Transverse colon (tissue), 4 donors: ENCODE measurements around the gene CENPM. TPM values are rescaled to one million over a fixed set of nuclear protein-coding genes. Genes with fewer than 3 reads are reported as not detected.

ENCODE experiments used
- DNase-seq: peaks from one replicate; pipeline ENCODE4 v3.0.0-alpha.2; 2019
- H3K27ac ChIP-seq, 4 donors: fragments of 200-600 bp; sonication (generic); 2 replicates each; pipeline ENCODE4 v1.5.1; 2016 to 2018; ENCODE audit warnings: inconsistent platforms in 4 of 4
- H3K27me3 ChIP-seq: fragments of 200-600 bp; sonication (generic); 2 replicates; pipeline ENCODE4 v1.5.1; 2017; ENCODE audit warnings: inconsistent platforms
- H3K36me3 ChIP-seq, 4 donors: fragments of 200-600 bp; sonication (generic); 2 replicates each; pipeline ENCODE4 v1.5.1; 2017 to 2019; ENCODE audit warnings: inconsistent platforms in 4 of 4
- H3K4me1 ChIP-seq, 4 donors: fragments of 200-600 bp; sonication (generic); 2 replicates each; pipeline ENCODE4 v1.5.1; 2017 to 2020; ENCODE audit warnings: inconsistent platforms in 4 of 4
- H3K4me3 ChIP-seq, 4 donors: fragments of 200-600 bp; sonication (generic); 1 replicate in 1 of 4; 2 replicates in 3 of 4; pipeline versions ENCODE4 v1.5.1 to v1.6.1; 2017 to 2019; ENCODE audit warnings: inconsistent platforms in 4 of 4
- H3K9me3 ChIP-seq, 2 donors: fragments of 200-600 bp; sonication (generic); 2 replicates each; pipeline ENCODE4 v1.5.1; 2017 to 2019; ENCODE audit warnings: inconsistent platforms in 2 of 2
- EP300 ChIP-seq: sonication (generic); formaldehyde crosslinking; IDR thresholded peaks from one replicate; pipeline ENCODE4 v1.6.1; 2017; ENCODE audit warnings: antibody characterized with exemption, low read depth
- POLR2A ChIP-seq: fragments of 450-650 bp; IDR thresholded peaks from one replicate; pipeline ENCODE4 v1.6.1; 2016; ENCODE audit warnings: antibody characterized with exemption, mild to moderate bottlenecking, moderate library complexity
- POLR2AphosphoS5 ChIP-seq, 3 donors: sonication (generic); formaldehyde crosslinking; IDR thresholded peaks; one replicate each; pipeline ENCODE4 v1.6.1; 2016; ENCODE audit warnings: antibody characterized with exemption in 3 of 3
- WGBS, 2 donors: methylation state at CpG; one replicate each; pipeline ENCODE4 v1.1.5; 2018; ENCODE audit warnings: low coverage in 1 of 2; 5-methylcytosine and 5-hydroxymethylcytosine counted together
- in situ Hi-C, 4 donors: fragments of 200-750 bp; cut with MboI; loops; one replicate each; pipeline versions ENCODE4 v1.15.0 to v1.15.1; 2017; ENCODE audit warnings: low sequenced_read_pairs in 3 of 4, low pct_ligation_motif_present in 1 of 4, low pct_unique_long_range_greater_than_20kb in 1 of 4
- intact Hi-C: fragments of 100-400 bp; cut with DNase I; formaldehyde crosslinking; loops from one replicate; pipeline ENCODE4 v1.15.1; 2023; ENCODE audit warnings: low total_unique reads
- total RNA-seq, 4 donors: library from RNA; depleted of rRNA; stranded (reverse); fragments of >200 nt; gene quantifications; one replicate each; pipeline ENCODE4 v1.1.0, GENCODE V29; 2016
- TF ChIP-seq, protein P1 (sequence below), 5 experiments: fragments of 200-600 bp in 3 of 5; fragments of 450-650 bp in 2 of 5; sonication (generic) in 3 of 5; IDR thresholded peaks; 1 replicate in 2 of 5; 2 replicates in 3 of 5; pipeline ENCODE4 v1.5.1; 2016 to 2017; ENCODE audit warnings: antibody characterized with exemption in 5 of 5, inconsistent platforms in 3 of 5, mild to moderate bottlenecking in 2 of 5, moderate library complexity in 1 of 5

Gene CENPM
- total RNA-seq, 4 donors from 2014 or later: 6.0 to 22.9 (median 11.0) TPM; not detected in 1

GRCh38 chr22:41970601-41971000 lies 23.6 kb upstream of the CENPM start:
- intact Hi-C loops (no loop called here), in situ Hi-C loops (loop anchor here (25.0 kb wide), 1 partner anchor 467 kb away; the partner anchor contains the start of gene NFAM1 (in 4 of the 4))
- no peak for TF ChIP-seq POLR2AphosphoS5 (IDR thresholded peaks at IDR 0.05)
- Histone ChIP-seq H3K4me1 (no peaks in the 10 kb centered on the region), H3K4me3 (no peak overlapping the region), H3K9me3 (no peaks in the 10 kb centered on the region), H3K27ac (no peak overlapping the region), H3K36me3 (no peaks in the 10 kb centered on the region), H3K27me3 (peaks cover 44% of the 10 kb centered on the region)
- WGBS, 2 donors: 84% methylated on average over 2 of the region's 2 CpGs; no CpG with 5 or more reads in 1 of the 2 donors
- no peak for DNase-seq

DNA sequence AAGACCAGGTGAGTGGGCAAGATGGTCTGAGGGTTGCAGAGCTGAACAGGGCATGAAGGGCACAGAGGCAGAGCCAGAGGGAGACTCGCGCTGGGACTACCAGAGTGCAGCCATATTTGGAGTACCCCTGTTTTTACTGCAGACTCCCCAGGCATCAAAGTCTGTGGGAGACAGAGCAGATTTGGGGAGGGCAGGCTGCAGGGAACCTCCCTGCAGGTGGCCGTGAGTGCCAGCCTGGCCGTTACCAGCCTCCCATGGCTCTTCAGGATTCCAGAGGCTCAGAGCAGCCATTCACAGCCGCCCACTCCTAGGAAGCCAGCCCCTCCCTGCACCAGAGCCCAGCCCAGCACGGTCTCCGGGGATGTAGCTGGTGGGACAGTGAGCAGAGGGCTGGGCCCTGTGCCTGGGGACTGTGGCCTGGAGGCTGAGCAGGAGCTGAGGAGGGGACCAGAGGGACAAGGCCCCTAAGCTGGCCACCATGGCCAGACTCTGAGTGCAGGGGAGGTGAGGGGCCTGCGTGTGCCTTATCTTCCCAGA lies 22.2 kb upstream of the CENPM start, which contains the start of gene SEPTIN3:
SEPTIN3 (plus strand) TSS at position 334 of the 537 bp plus-strand sequence. CDS start 2,050 bp downstream, outside the sequence.
- Histone ChIP-seq H3K27ac (no peak within 1 kb of the TSS), H3K9me3 (no peaks in the 10 kb centered on the region), H3K4me1 (no peaks in the 10 kb centered on the region), H3K27me3 (peaks cover 30% of the 10 kb centered on the region), H3K4me3 (no peak within 1 kb of the TSS), H3K36me3 (no peaks in the 10 kb centered on the region)
- WGBS, 2 donors: 76 to 86% methylated on average over 2 to 8 of the region's 8 CpGs
- in situ Hi-C loops: loop anchor here (25.0 kb wide), 1 partner anchor 468 kb away; the partner anchor contains the start of gene NFAM1 (in 4 of the 4)
- intact Hi-C loops: no loop called here
- TF ChIP-seq, protein P1, sequence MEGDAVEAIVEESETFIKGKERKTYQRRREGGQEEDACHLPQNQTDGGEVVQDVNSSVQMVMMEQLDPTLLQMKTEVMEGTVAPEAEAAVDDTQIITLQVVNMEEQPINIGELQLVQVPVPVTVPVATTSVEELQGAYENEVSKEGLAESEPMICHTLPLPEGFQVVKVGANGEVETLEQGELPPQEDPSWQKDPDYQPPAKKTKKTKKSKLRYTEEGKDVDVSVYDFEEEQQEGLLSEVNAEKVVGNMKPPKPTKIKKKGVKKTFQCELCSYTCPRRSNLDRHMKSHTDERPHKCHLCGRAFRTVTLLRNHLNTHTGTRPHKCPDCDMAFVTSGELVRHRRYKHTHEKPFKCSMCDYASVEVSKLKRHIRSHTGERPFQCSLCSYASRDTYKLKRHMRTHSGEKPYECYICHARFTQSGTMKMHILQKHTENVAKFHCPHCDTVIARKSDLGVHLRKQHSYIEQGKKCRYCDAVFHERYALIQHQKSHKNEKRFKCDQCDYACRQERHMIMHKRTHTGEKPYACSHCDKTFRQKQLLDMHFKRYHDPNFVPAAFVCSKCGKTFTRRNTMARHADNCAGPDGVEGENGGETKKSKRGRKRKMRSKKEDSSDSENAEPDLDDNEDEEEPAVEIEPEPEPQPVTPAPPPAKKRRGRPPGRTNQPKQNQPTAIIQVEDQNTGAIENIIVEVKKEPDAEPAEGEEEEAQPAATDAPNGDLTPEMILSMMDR (IDR thresholded peaks at IDR 0.05): no peak
- TF ChIP-seq POLR2A (no peak), EP300 (no peak), POLR2AphosphoS5 (IDR thresholded peaks at IDR 0.05) (no peak)
- DNase-seq: no peak

DNA sequence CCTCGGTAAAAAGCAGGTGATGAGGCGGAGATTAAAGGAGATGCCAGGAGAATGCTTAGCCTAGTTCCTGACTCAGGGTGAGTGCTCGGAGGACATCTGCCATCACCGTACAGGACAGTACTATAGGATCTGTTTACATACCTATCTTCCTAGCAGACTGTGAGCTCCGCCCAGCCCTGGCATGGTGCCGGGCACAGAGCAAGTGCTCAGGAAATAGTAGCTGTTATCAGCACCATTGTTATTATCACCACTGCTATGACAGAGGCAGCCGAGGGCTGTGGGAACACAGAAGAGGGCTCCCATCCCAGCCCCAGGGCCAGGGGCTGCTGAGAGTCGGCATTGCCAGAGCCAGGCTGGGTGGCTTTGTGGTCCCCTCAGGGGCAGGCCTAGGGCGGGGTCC lies 21.6 kb upstream of the CENPM start:
- Histone ChIP-seq H3K27me3 (peaks cover 24% of the 10 kb centered on the region), H3K27ac (no peak overlapping the region), H3K4me1 (no peaks in the 10 kb centered on the region), H3K36me3 (no peaks in the 10 kb centered on the region), H3K9me3 (no peaks in the 10 kb centered on the region), H3K4me3 (no peak overlapping the region)
- intact Hi-C loops: no loop called here
- TF ChIP-seq EP300: no peak
- no peak for TF ChIP-seq POLR2AphosphoS5 (IDR thresholded peaks at IDR 0.05)
- TF ChIP-seq POLR2A: no peak
- TF ChIP-seq, protein P1 (IDR thresholded peaks at IDR 0.05): no peak
- 43 to 100% methylated on average over 1 to 7 of the region's 9 CpGs for WGBS, 2 donors
- DNase-seq: peak; percentile 37
- in situ Hi-C loops: loop anchor here (25.0 kb wide), 1 partner anchor 469 kb away; the partner anchor contains the start of gene NFAM1 (in 4 of the 4)

DNA sequence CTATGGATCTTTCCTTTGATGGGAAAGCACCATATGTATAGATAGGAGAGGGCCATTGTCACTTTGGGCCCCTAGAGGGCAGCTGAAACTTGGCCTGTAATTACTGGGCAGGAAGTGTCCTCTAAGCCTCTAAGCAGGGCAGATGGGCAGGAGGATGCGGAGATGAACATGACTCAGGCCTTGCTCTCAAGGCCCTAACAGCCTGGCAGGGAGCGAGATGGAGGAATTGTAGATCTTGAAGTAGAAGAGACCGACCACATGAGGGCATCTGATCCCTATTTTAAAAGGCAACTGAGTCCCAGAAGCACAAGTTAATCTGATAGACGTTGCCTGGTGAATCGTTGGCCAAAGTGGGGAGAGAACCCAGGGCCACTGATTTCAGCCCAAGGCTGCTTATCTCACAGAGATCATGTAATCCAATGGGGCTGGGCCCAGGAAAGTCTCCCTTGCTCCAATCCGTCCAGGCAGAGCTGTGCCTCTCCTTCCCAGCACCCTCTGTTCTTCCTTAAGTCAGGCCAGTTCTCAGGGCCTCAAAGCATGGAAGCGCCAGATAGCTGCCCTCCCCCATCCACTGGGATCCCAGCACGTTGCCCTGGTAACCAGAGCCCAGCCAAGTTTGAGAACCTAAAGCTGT lies 19.8 kb upstream of the CENPM start:
- Histone ChIP-seq H3K27ac (no peak overlapping the region), H3K36me3 (no peaks in the 10 kb centered on the region), H3K4me3 (no peak overlapping the region), H3K9me3 (no peaks in the 10 kb centered on the region), H3K27me3 (peaks cover 5% of the 10 kb centered on the region), H3K4me1 (no peaks in the 10 kb centered on the region)
- in situ Hi-C loops (loop anchor here (25.0 kb wide), 1 partner anchor 471 kb away; the partner anchor contains the start of gene NFAM1 (in 4 of the 4)), intact Hi-C loops (no loop called here)
- DNase-seq: peak; percentile 41
- TF ChIP-seq, protein P1 (IDR thresholded peaks at IDR 0.05): peak in 4 of 5 experiments; percentile 14 to 50 (median 36)
- no peak for TF ChIP-seq POLR2A
- WGBS, 2 donors: 44 to 60% methylated on average over 1 to 8 of the region's 8 CpGs
